GM19452 (cell line): ENCODE results near the gene FAT2.
"Not testable (repeated sequence)": the region's sequence is repeated elsewhere in the genome, so short reads cannot be mapped to it uniquely, and the experiment has no call there.

Experiments used
- ATAC-seq: cut with Tn5 transposase; IDR thresholded peaks from one replicate; pipeline ENCODE4 v1.9.1; 2021; ENCODE audit not compliant: unreplicated experiment

The FAT2 gene

GRCh38 chr5:151581812-151582583 lies 9.1 kb downstream of the FAT2 start:
- no peak for ATAC-seq

DNA sequence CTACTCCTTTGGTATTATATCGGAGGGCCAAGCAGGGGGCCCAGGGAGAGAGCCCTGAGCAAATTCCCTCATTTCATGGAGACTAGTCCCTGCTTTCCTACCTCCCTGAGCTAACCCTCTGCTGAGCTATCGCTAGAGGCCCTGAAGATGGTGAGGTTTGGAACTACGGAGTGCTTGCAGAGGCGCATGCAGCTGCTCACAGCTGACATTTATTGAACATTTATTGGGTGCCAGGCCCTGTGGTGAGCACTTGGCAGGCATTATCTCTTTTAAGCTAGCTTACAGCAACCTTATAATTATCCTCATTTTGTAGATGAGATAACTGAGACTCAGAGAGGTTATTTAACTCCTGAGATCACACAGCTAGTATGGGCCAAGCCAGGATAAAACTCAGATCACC lies 9.8 kb downstream of the FAT2 start:
- no peak for ATAC-seq

GRCh38 chr5:151580858-151581257 lies 10.3 kb downstream of the FAT2 start:
- ATAC-seq = no peak

GRCh38 chr5:151580239-151580638 lies 10.9 kb downstream of the FAT2 start:
- no peak for ATAC-seq

- ATAC-seq = not testable (repeated sequence)
Observed at GRCh38 chr5:151579146-151579545, 12.0 kb downstream of the FAT2 start.

DNA sequence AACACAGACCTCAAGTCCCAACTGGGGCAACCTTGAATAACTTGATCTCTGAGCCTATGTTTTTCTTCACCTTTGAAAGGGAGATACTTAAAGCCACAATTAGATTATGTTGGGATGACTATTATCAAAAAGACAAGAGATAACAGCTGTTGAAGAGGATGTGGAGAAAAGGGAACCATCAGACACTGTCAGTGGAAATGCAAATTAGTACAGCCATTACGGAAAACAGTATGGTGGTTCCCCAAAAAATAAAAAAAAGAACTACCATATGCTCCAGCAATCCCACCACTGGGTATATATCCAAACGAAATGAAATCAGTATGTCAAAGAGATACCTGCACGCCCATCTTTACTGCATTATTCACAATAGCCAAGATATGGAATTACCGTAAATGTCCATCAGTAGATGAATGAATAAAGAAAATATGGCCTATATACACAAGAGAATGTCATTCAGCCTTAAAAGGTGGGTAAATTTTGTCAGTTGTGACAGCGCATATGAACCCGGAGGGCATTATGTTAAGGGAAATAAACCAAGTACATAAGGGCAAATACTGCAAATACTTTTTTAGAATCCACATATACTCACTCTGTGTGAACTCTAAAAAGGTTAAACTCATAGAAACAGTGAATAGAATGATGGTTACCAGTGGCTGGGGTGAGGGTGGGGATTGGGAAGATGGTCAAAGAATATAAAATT lies 12.7 kb downstream of the FAT2 start:
- ATAC-seq = no peak

DNA sequence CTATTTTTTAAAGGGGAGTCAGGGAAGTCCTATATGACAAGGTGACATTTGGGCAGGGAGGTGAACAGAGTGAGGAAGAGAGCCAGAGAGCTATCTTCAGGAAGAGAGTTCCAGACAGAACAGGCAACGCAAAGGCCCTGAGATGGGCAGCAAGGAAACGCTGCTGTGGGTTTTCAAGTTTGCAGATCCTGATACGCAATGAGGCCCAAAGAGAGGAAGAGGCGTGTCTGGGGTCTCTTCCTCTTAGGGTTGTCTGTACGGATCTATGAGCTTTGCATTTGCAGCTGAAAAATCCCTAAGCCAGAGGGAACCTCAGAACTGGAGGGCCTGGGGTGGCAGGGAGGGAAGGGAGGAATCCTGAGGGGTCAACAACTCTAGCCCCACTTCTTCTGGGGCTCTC lies 13.6 kb downstream of the FAT2 start:
- no peak for ATAC-seq

DNA sequence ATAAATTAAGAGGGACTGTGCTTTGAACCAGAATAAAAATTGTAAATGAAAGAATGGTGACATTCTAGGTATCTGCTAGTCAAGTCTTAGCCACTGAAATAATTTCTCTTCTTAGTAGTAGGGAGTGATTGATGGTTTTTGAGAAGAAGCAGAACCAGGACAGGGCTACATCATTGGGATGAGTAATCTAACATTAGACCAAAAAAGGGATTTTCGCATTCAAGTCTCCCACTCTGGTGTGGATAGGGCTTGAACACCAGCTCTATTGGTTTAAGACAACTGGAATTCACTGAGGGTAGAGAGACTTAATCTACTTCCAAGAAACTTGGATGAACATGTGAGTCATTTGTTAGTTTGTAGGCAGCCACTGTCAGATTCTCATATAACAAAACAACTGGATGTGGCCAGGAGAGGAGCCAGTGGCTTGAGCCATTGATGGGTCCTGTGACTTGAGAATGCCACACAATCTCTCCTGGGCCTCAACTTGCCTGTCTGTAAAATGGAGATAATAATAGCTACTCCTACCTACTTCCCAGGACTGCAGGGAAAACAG lies 16.6 kb downstream of the FAT2 start:
- no peak for ATAC-seq

DNA sequence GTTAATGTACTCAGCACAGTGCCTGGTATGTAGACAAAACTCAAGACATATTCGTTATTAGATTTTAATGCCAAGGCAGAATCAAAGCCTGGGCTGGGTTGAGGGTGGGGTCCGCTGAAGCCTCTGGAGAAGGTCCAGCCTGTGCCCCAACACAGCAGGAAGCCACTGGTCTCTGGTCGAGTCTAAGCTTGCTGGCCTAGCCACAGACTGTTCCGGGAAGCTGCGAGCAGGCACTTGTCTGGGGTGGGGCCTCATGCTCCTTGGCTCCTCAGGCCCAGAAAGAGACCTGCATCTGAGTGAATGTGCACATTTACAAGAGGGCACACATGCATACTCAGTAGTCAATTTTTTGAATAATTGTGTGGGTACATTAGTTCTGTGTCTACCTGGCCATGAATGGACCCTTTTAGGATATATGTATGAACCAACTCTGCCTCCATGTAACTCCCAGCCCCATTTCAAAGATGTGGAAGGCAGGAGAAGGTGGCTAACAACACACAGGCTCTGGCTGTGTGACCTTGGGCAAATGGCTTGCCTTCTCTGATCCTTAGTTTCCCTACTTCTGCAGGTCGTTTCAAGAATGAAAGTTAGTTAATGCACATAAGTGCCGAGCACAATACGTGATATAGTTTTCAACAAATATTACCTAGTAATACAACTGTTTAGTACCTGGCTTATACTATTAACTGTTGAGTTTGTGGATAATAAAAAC lies 18.3 kb downstream of the FAT2 start:
- no peak for ATAC-seq

- no peak for ATAC-seq
Observed at GRCh38 chr5:151571270-151572173, 19.6 kb downstream of the FAT2 start.

DNA sequence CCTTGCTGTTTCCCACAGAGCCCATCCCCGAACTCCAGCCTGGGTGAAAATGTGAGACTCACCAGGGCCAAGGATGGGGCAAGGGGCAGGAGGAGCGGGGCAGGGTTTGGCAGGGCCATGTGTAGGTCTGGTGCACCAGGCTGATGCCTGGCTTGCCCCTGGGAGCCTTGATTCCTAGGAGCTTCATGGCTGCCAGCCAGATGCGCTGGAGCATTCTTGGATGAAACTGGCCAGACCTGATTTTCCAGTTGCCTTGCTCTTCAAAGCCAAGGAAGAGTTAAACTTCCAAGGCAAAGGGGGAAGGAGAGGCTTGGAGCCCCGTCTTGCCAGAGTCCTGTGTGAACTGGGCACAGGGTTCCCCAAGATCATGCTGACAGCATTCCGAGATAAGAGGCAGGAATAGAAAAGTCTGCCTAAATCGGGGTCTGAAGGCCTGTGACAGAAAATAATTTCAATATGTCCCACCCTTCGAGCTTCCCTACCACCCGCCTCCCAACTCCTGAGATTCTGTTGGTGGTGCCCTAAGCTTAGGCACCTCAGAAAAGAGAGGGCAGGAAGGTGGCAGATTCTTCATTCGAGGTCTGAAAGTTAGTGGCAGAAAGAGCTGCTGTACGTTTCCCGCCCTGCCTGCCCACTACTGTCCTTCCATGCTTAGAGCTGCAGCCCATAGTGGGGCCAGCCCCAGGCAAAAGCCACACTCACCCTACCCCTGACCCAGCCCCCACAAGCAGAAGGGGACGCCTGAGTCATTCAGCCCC lies 20.4 kb downstream of the FAT2 start:
- no peak for ATAC-seq

DNA sequence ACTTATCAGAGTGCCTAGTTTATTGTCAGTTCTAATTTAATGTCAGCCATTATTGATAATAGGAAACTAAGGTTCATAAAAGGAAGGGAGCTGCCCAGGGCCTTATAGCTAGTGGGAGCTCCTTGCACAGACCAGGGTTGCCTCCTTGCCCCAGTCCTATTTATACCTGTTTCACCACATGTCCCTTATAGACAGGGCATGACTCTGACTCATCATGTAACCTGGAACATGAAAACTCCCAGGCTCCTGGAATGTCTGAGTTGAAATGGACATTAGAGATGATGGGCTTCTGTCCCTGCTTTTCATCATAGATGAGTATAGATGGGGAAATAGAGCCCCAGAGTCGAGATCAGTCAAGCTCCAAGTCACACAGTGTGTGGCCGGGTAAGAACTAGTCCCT lies 21.1 kb downstream of the FAT2 start:
- ATAC-seq = no peak

GRCh38 chr5:151569132-151570046 lies 21.7 kb downstream of the FAT2 start:
- no peak for ATAC-seq

GRCh38 chr5:151568036-151568435 lies 23.1 kb downstream of the FAT2 start:
- ATAC-seq = no peak

DNA sequence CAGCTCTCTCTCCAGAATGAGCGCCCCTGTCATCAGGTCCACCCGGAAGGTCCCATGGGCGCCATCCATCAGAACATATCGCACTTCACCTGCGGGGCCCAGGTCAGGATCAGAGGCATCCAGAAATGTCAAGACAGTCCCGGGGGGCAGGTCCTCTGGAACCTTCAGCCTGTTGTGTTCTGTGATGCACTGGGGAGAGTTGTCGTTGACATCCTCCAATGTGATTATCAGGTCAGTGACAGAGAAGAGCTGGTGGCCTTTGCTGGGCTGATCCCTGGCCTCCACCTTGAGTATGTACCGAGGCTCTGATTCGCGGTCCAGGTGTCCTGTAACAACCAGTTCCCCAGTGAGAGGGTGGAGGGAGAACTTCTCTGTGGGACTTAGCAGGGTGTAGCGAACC lies 25.2 kb downstream of the FAT2 start:
- no peak for ATAC-seq

DNA sequence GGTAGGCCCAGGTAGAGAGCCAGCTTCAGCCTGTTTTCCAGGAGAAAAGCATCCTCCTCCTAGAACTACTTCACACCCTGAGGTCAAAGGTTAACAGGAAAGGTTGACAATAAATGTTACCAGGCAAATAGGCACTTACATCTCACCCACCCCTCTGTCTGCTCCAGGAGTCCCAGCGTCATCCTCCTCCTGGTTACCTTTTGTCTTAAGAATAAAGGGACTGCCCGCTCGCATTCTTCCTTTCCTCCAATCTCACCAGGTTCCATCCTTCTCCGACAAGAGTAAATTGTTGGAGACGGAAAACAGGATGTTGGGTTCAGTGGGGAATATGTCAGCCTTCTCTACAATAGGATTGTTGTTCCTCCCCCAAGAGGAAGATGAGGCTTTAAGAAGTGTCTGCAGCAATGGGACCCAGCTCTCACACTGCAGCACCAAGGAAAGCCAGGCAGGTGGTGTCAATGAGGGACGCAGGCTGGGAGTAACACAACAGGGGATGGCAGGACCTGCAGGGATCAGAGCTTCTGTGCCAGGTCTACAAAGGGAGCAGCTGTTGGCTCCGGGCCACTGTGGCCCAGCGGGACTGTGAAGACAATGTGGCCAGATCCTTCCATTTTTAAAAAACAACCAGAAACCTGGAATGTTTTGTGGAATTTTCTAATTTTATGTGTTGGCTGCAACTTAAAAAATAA lies 29.0 kb downstream of the FAT2 start:
- no peak for ATAC-seq

DNA sequence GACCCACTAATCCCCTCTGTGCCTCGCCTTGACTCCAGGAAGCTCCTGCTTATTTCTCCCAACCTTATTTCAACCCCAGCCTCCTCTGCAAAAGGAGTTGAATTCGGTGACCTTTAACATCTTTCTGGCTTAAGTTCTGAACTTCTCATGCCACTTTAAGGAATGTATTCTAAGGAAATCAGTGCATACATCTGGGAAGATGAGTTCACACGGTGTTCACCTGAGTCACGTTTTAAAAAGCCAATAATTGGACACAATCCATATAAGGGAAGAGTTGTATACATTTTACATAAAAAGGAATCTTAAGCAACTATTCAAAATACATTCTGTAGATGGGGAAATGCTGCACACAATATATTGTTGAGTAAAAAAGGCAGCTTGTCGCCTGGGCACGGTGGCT lies 33.2 kb downstream of the FAT2 start:
- no peak for ATAC-seq

GRCh38 chr5:151557466-151557865 lies 33.7 kb downstream of the FAT2 start:
- no peak for ATAC-seq
